ENCODE results near the gene DTNB. TPM values are rescaled to one million over a fixed set of nuclear protein-coding genes. Genes with fewer than 3 reads are reported as not detected.

Gene DTNB
- total and polyA plus RNA-seq, 2 experiments from 2014 or later: 10.3 to 13.9 TPM

GRCh38 chr2:25558262-25558661 is 115.1 kb downstream of the DTNB start:
- no peak overlapping the region for H3K4me2 ChIP-seq
- H3K36me3 ChIP-seq (replicated peaks; ENCODE audit: insufficient read depth, low read depth): no peaks in the 10 kb centered on the region
- no peaks in the 10 kb centered on the region for H3K4me1 ChIP-seq (ENCODE audit: insufficient read depth)
- no peaks in the 10 kb centered on the region for H4K20me1 ChIP-seq (ENCODE audit: insufficient read depth, poor library complexity, severe bottlenecking)
- no peak overlapping the region for H3K27ac ChIP-seq
- no peaks in the 10 kb centered on the region for H3K9me2 ChIP-seq (replicated peaks; ENCODE audit: insufficient read depth)
- no peaks in the 10 kb centered on the region for H3K79me2 ChIP-seq
- H3K9me3 ChIP-seq (ENCODE audit: low read depth): no peaks in the 10 kb centered on the region
- no peak overlapping the region for H3K4me3 ChIP-seq
- no peaks in the 10 kb centered on the region for H3K27me3 ChIP-seq
- DNase-seq (ENCODE audit: low spot score): no peak
- TF ChIP-seq EZH2phosphoT487 (IDR thresholded peaks at IDR 0.05; ENCODE audit: low read depth, severe bottlenecking, unreplicated experiment): no peak
- no peak for TF ChIP-seq CTCF (IDR thresholded peaks at IDR 0.05; ENCODE audit: poor library complexity)
- no peak for TF ChIP-seq EZH2 (IDR thresholded peaks at IDR 0.05; ENCODE audit: borderline replicate concordance)
- no peak overlapping the region for H2AFZ ChIP-seq
- 88% methylated on average over 2 of the region's 2 CpGs for WGBS (ENCODE audit: low lambda C conversion rate, missing lambda C conversion rate)

GRCh38 chr2:25557179-25558036 is 116.0 kb downstream of the DTNB start:
- Histone ChIP-seq H3K4me2 (no peak overlapping the region), H3K9me3 (ENCODE audit: low read depth) (no peaks in the 10 kb centered on the region), H4K20me1 (ENCODE audit: insufficient read depth, poor library complexity, severe bottlenecking) (no peaks in the 10 kb centered on the region), H3K4me1 (ENCODE audit: insufficient read depth) (no peaks in the 10 kb centered on the region), H3K9me2 (replicated peaks; ENCODE audit: insufficient read depth) (no peaks in the 10 kb centered on the region), H2AFZ (no peak overlapping the region), H3K36me3 (replicated peaks; ENCODE audit: insufficient read depth, low read depth) (no peaks in the 10 kb centered on the region), H3K79me2 (no peaks in the 10 kb centered on the region), H3K27ac (no peak overlapping the region), H3K27me3 (no peaks in the 10 kb centered on the region), H3K4me3 (no peak overlapping the region)
- no peak for DNase-seq (ENCODE audit: low spot score)
- TF ChIP-seq CTCF (IDR thresholded peaks at IDR 0.05; ENCODE audit: poor library complexity) (no peak), EZH2phosphoT487 (IDR thresholded peaks at IDR 0.05; ENCODE audit: low read depth, severe bottlenecking, unreplicated experiment) (no peak), EZH2 (IDR thresholded peaks at IDR 0.05; ENCODE audit: borderline replicate concordance) (no peak)
- 82% methylated on average over 6 of the region's 6 CpGs for WGBS (ENCODE audit: low lambda C conversion rate, missing lambda C conversion rate)

GRCh38 chr2:25552318-25552717 is 121.1 kb downstream of the DTNB start:
- Histone ChIP-seq H3K4me2 (no peak overlapping the region), H3K9me3 (ENCODE audit: low read depth) (no peaks in the 10 kb centered on the region), H3K36me3 (replicated peaks; ENCODE audit: insufficient read depth, low read depth) (no peaks in the 10 kb centered on the region), H3K4me3 (no peak overlapping the region), H3K4me1 (ENCODE audit: insufficient read depth) (no peaks in the 10 kb centered on the region), H2AFZ (no peak overlapping the region), H3K27ac (no peak overlapping the region), H3K27me3 (no peaks in the 10 kb centered on the region), H3K79me2 (no peaks in the 10 kb centered on the region), H3K9me2 (replicated peaks; ENCODE audit: insufficient read depth) (no peaks in the 10 kb centered on the region), H4K20me1 (ENCODE audit: insufficient read depth, poor library complexity, severe bottlenecking) (no peaks in the 10 kb centered on the region)
- WGBS (ENCODE audit: low lambda C conversion rate, missing lambda C conversion rate): 95% methylated on average over 4 of the region's 4 CpGs
- TF ChIP-seq CTCF (IDR thresholded peaks at IDR 0.05; ENCODE audit: poor library complexity) (no peak), EZH2phosphoT487 (IDR thresholded peaks at IDR 0.05; ENCODE audit: low read depth, severe bottlenecking, unreplicated experiment) (no peak), EZH2 (IDR thresholded peaks at IDR 0.05; ENCODE audit: borderline replicate concordance) (no peak)
- DNase-seq (ENCODE audit: low spot score): no peak
